Cardiac muscle cell (in vitro differentiated cells and primary cell): ENCODE measurements around the gene SPC24. TPM values are rescaled to one million over a fixed set of nuclear protein-coding genes. Genes with fewer than 3 reads are reported as not detected.

Experiments used
- DNase-seq, 2 donors: peaks; one replicate each; pipeline versions ENCODE4 v3.0.0 to v3.0.0-alpha.2; 2010 to 2017; ENCODE audit warnings: low read depth in 1 of 2, low spot score in 1 of 2
- H3K27ac ChIP-seq: fragments of 200-600 bp; sonication (generic); 2 replicates; pipeline ENCODE4 v1.5.1; 2016
- H3K27me3 ChIP-seq: fragments of 200-600 bp; sonication (generic); 2 replicates; pipeline ENCODE4 v1.6.0; 2016; ENCODE audit warnings: control low read depth
- H3K36me3 ChIP-seq: fragments of 200-600 bp; sonication (generic); 2 replicates; pipeline ENCODE4 v1.5.1; 2016; ENCODE audit warnings: control low read depth
- H3K4me1 ChIP-seq: fragments of 200-600 bp; sonication (generic); 2 replicates; pipeline ENCODE4 v1.8.1; 2017; ENCODE audit warnings: low read depth, mild to moderate bottlenecking, mixed run types
- H3K4me3 ChIP-seq: fragments of 200-600 bp; sonication (generic); 2 replicates; pipeline ENCODE4 v1.5.1; 2016; ENCODE audit warnings: mild to moderate bottlenecking
- H3K9me3 ChIP-seq: fragments of 200-600 bp; sonication (generic); 2 replicates; pipeline ENCODE4 v1.5.1; 2017; ENCODE audit warnings: low read depth, mild to moderate bottlenecking, control low read depth
- CTCF ChIP-seq: IDR thresholded peaks from 2 replicates; pipeline ENCODE4 v1.5.1; 2012; ENCODE audit warnings: low read depth, mild to moderate bottlenecking, low read length
- polyA plus RNA-seq: library from polyadenylated mRNA; unstranded; fragments of >200 nt; fragmentation: Nextera tagmentation; extraction: Ambion mirVana; gene quantifications from 2 replicates; pipeline ENCODE4 v1.2.1, GENCODE V29; 2016
- total RNA-seq: library from RNA; depleted of rRNA; stranded (reverse); fragments of >200 nt; gene quantifications from 2 replicates; pipeline ENCODE4 v1.2.3, GENCODE V29; 2016

Gene SPC24
- total and polyA plus RNA-seq, 2 experiments from 2014 or later: 7.1 to 127 TPM

GRCh38 chr19:11137542-11138384, 17.8 kb downstream of the SPC24 start:
- Histone ChIP-seq H3K4me3 (no peak overlapping the region), H3K27me3 (no peaks in the 10 kb centered on the region), H3K9me3 (no peaks in the 10 kb centered on the region), H3K36me3 (peaks cover 3% of the 10 kb centered on the region), H3K27ac (no peak overlapping the region), H3K4me1 (peaks cover 13% of the 10 kb centered on the region)
- DNase-seq: peak; percentile 80 to 92
- TF ChIP-seq CTCF: peak; percentile 81

- no peaks in the 10 kb centered on the region for H3K9me3 ChIP-seq
- H3K4me1 ChIP-seq: peaks cover 5% of the 10 kb centered on the region
- DNase-seq: no peak
- H3K36me3 ChIP-seq: peaks cover 11% of the 10 kb centered on the region
- H3K27ac ChIP-seq: no peak overlapping the region
- TF ChIP-seq CTCF: no peak
- no peaks in the 10 kb centered on the region for H3K27me3 ChIP-seq
- no peak overlapping the region for H3K4me3 ChIP-seq
Measured at GRCh38 chr19:11136400-11137101, 19.0 kb downstream of the SPC24 start.

- no peak for DNase-seq
Measured at GRCh38 chr19:11131471-11131870, 24.1 kb downstream of the SPC24 start.

GRCh38 chr19:11130824-11131455, 24.6 kb downstream of the SPC24 start:
- H3K27ac ChIP-seq: peak overlapping the region; percentile 43
- no peaks in the 10 kb centered on the region for H3K9me3 ChIP-seq
- no peaks in the 10 kb centered on the region for H3K4me1 ChIP-seq
- TF ChIP-seq CTCF: peak; percentile 92
- DNase-seq: peak; percentile 79 to 80
- H3K4me3 ChIP-seq: no peak overlapping the region
- no peaks in the 10 kb centered on the region for H3K27me3 ChIP-seq
- peaks cover 52% of the 10 kb centered on the region for H3K36me3 ChIP-seq

More at GRCh38 chr19:11131471-11131870, 24.1 kb downstream of the SPC24 start:
- H3K36me3 ChIP-seq: peaks cover 49% of the 10 kb centered on the region
- no peak overlapping the region for H3K4me3 ChIP-seq
- no peak for TF ChIP-seq CTCF
- H3K27me3 ChIP-seq: no peaks in the 10 kb centered on the region
- H3K27ac ChIP-seq: peak overlapping the region; percentile 43
- no peaks in the 10 kb centered on the region for H3K4me1 ChIP-seq
- H3K9me3 ChIP-seq: no peaks in the 10 kb centered on the region

GRCh38 chr19:11127905-11128304, 27.7 kb downstream of the SPC24 start:
- H3K4me3 ChIP-seq: no peak overlapping the region
- H3K27me3 ChIP-seq: no peaks in the 10 kb centered on the region
- H3K36me3 ChIP-seq: peaks cover 77% of the 10 kb centered on the region
- H3K27ac ChIP-seq: peak overlapping the region; percentile 23
- H3K4me1 ChIP-seq: no peaks in the 10 kb centered on the region
- no peaks in the 10 kb centered on the region for H3K9me3 ChIP-seq
- no peak for DNase-seq
- TF ChIP-seq CTCF: no peak
